ENCODE measurements around the gene NEURL1.

Gene NEURL1

DNA sequence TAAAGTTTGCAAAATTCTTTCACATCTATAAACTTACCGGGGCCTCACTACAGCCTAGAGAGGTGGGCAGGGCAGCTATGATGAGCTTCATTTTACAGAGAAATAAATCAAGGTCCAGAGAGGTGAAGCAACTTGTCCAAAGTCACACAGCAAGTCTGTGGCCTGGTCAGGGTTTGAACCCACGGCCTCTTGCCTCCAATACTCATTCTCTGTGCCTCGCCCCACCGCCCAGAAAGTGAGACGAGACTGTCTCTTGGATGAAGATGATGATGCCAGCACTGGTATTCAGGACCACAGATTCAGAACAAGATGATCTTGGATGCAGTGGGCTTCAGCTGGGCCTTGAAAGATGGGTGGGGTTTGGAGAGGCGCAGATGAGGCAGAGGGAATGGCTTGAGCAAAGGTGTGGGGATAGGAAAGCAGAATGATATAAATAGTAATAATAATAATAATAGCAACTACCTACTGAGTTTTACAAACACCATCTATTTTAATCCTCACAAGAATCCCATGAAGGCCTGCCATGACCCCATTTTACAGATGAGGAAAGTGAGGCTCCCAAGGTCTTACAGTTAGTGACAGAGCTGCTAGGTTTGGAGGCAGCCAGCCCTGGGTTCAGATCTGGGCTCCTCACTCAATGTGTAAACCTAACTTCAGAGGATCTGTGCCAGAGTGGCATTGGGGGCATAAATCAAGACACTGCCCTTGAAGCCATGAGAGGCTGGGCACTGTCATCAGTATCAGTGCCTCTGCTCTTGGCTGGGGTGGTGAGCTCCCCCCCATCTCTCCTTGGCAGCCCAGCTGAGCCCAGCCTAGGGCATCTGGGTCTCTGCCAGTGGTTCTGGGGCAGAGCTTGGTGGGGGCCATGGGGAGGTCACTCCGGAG, 70.0 kb downstream of the NEURL1 start:
- TF ChIP-seq GATA2 (IDR thresholded peaks at IDR 0.05; ENCODE audit: low read depth, low read length) (no peak), GATA3 (IDR thresholded peaks at IDR 0.05; ENCODE audit: low read depth, low read length) (no peak)

DNA sequence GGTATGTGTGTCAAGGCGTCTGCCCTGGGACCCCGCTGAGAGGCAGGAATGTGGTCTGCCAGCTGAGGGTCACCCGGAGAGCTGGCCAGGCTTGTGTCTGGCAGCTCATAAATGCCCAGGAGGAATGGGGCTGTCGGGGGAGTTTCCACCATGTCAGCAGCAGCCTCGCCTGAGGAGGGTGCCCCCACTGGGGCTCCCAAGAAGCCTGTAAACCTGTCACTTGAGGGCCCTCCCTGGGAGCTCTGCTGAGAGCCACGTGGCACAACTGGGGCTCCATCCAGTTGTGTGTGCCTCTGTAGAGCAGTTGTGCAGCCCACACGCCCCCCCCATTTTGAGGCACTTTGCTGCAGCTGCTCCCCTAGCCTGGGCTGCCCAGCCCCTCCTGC, 70.6 kb downstream of the NEURL1 start:
- TF ChIP-seq GATA2 (IDR thresholded peaks at IDR 0.05; ENCODE audit: low read depth, low read length) (no peak), GATA3 (IDR thresholded peaks at IDR 0.05; ENCODE audit: low read depth, low read length) (no peak)

DNA sequence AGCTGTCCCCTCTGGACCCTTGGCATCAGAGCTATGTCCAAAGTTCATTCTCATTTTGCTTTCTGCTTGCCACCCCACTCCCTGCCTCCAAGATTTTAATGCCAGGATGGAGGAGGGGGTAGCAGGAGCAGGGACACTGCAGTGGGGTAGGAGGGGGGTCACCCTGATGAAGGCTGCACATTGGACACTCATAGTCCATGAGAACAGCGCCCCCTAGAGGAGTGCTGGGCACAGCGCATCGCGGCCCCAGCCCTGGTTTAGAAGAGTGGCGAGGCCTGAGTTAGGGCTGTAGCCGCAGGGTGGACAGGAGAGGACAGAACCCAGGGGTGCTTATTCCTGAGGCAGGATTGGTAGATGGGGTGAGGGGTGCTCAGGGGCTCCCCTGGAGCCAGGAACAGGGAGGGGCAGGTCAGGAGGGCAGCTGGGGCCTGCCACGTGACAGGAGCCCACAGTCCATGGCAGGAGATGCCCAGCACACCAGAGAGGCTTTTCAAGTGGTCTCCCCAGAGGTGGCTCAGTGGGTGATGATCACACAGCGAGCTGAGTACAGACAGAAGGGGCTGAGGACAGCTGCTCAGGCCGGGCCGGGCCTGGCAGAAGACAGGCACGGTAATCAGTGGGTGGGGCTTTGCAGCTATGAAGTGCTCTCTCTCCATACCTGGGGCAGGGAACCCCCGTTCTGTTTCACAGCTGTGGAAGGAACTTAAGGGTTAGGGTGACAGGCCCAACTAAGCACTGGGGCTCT, 71.4 kb downstream of the NEURL1 start:
- no peak for TF ChIP-seq GATA3 (IDR thresholded peaks at IDR 0.05; ENCODE audit: low read depth, low read length)
- TF ChIP-seq GATA2 (IDR thresholded peaks at IDR 0.05; ENCODE audit: low read depth, low read length): no peak

DNA sequence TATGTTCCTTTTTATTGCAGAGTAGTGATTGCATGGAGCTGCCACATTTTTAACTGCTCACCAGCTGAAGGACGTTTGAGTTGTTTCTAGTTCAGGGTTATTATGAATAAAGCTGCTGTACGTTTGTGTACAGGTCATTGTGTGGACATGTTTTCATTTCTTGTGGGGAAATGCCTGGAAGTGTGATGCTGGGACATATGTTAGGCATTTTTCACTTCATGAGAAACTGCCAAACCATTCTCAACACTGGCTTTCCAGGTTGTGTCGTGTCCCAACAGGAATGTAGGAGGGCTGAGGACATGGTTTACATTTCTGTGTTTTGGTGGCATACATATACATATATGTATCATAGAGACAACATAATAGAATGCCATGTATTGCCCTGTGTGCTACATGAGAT, 73.0 kb downstream of the NEURL1 start:
- no peak for TF ChIP-seq GATA2 (IDR thresholded peaks at IDR 0.05; ENCODE audit: low read depth, low read length)
- TF ChIP-seq GATA3 (IDR thresholded peaks at IDR 0.05; ENCODE audit: low read depth, low read length): no peak

DNA sequence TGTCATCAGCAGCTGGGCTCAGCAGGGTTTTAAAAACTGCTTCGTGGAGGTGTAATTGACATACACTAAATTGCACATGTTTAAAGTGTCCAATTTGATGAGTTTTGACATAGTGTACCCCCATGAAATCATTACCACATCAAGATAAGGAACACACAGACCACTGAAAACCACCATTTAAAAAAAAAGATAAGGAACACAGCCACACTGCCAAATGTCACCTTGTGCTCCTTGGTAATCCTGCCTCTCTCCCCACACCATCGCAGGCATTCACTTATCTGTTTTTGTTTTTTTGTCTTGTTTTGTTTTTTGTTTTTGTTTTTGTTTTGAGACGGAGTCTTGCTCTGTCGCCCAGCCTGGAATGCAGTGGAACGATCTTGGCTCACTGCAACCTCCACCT, 75.0 kb downstream of the NEURL1 start:
- TF ChIP-seq GATA3 (IDR thresholded peaks at IDR 0.05; ENCODE audit: low read depth, low read length): no peak
- TF ChIP-seq GATA2 (IDR thresholded peaks at IDR 0.05; ENCODE audit: low read depth, low read length): no peak

DNA sequence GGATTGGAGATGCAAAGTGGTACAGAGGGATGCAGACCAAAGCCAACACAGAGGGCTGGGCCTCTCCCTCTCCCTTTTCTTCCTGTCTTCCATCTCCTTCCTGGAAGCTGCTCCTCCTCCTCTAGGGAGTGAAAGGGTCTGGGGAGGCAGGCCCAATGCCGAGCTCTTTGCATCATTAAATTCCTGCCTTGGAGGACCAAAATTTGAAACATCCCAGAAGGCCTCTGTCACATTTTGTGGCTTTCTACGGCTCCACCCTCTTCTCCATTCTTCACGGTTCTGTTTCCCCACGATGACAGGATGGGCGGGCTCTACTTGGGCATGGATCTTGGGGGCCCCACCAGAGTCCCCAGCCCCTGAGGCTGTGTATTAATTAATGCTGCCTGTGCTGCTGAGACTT, 76.4 kb downstream of the NEURL1 start:
- TF ChIP-seq GATA2 (IDR thresholded peaks at IDR 0.05; ENCODE audit: low read depth, low read length): no peak
- TF ChIP-seq GATA3 (IDR thresholded peaks at IDR 0.05; ENCODE audit: low read depth, low read length): no peak

DNA sequence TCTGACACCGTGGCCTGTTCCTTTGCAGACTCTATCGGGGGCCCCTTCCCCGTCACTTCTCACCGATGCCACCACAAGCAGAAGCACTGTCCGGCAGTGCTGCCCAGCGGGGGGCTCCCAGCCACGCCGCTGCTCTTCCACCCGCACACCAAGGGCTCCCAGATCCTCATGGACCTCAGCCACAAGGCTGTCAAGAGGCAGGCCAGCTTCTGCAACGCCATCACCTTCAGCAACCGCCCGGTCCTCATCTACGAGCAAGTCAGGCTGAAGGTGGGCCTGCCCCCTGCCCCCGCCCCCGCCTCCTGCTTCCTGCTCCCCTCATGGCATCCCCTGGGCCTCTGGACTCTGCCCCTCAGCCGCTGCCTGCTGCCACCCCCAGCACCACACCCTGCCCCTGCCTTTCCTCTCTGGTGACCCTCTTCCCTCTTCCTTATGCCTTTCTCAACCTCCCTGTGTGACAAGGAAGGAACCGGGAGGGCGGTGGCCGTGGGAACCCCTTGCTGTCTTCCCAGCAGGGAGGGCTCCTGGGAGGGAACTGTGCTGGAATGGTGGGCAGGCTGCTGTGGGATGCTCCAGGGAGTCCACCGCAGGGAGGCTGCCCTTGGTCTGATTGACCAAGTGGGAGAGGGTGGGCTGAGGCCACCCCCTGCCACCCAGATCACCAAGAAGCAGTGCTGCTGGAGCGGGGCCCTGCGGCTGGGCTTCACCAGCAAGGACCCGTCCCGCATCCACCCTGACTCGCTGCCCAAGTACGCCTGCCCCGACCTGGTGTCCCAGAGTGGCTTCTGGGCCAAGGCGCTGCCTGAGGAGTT, 77.5 kb downstream of the NEURL1 start:
- TF ChIP-seq GATA3 (IDR thresholded peaks at IDR 0.05; ENCODE audit: low read depth, low read length) (no peak), GATA2 (IDR thresholded peaks at IDR 0.05; ENCODE audit: low read depth, low read length) (no peak)

DNA sequence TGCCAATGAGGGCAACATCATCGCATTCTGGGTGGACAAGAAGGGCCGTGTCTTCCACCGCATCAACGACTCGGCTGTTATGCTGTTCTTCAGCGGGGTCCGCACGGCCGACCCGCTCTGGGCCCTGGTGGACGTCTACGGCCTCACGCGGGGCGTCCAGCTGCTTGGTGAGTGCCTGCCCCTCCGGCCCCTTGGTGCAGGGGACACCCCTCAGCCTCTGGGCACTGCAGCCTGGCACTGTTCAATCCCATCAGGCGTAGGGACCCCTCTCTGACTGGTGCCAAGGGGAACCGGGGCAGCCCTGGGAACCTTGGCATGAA, 78.1 kb downstream of the NEURL1 start:
- TF ChIP-seq GATA2 (IDR thresholded peaks at IDR 0.05; ENCODE audit: low read depth, low read length) (no peak), GATA3 (IDR thresholded peaks at IDR 0.05; ENCODE audit: low read depth, low read length) (no peak)

DNA sequence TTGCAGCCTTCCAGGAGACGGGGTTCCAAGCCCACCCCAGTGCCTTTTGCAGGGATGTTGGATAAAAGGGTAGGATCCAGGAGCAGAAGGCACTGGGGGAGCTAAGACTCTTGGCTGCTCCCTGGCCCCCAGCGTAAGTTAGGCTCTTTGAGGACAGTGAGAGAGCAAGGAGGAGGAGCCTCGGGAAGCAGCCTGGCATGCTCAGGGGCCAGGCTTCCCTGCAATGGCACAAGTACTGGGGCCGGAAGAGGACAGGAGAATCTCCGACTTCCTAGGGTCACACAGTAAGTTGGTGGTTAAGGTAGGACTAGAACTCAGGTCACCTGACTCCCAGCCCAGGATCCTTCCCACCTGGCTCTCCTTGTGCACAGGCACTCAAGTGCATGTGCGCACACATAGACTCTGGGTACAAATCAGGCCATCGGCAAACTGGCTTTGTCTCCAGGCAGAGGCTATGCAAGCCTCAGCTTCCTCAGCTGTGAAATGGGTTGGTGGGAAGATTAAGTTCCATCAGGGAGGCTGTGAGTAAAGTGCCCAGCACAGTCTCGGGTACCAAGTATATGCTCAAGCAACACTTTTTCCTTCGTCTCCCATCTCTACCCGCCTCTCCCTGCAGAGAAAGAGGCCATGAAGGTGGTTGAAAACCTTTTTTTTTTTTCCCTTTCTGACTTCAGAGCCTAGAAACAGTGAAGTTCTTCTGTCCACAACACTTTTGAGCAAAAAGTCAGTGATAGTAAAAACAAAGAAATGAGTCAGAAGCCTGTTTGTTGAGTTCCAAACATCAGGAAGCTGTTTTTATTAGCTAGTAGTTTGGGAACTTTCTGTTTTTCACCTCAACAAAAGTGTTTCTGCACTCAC, 79.1 kb downstream of the NEURL1 start:
- no peak for TF ChIP-seq GATA2 (IDR thresholded peaks at IDR 0.05; ENCODE audit: low read depth, low read length)
- no peak for TF ChIP-seq GATA3 (IDR thresholded peaks at IDR 0.05; ENCODE audit: low read depth, low read length)

DNA sequence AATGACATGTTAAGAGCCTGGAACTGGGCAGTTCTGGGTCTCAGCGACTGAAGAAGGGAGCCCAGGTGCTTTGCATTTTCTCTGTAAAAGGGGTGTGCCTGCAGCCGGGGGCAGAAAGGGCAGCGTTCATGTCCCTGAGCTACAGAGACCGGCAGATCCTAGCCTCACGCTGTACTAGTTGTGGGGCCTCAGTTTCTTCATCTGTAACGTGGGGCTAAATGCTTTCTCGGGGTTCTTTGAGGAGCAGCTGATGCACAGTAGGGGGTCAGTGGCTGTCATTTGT, 79.6 kb downstream of the NEURL1 start:
- TF ChIP-seq GATA2 (IDR thresholded peaks at IDR 0.05; ENCODE audit: low read depth, low read length) (no peak), GATA3 (IDR thresholded peaks at IDR 0.05; ENCODE audit: low read depth, low read length) (no peak)

DNA sequence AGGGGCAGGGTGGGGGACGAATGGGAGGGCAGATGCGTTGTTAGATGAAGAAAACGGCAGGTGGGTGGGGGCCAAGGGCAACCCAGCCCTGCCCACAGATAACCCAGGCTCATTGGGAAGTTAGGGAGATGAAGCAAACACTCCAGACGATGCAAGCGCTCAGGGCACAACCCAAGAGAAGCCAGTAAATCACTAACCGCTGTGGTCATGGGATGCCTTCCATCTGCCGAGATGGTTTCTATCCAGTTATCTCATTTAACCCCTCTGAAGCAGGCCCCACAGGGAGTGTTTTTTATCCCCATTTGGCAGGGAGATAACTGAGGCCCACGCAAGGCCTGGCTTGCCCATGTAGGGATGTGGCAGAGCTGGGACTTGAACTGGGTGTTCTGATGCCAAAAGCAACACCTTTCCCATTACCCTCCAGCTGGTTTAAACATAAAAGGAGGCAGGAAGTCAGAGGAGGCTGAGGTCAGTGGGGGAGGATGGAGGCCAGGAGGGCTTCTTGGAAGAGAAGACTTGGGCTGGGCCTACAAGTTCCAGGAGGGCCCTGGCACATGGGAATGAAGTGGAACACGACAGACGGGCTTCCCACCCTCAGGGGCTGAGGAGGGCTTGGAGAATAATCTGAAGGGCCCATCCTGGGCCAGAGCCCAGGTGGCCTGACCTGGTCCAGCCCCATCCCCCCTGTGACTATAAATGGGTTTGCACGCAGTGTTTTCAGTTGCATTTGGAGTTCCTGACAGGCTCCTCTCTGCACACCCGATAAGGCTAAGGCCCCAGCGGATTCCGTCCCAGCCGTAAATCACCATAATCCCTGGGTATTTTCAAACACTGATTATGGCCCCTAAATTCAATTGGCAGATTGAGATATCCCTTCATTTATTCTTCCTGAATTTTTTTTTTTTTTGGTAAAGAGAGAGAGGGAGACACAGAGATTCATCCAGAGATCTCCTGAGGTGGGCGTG, 80.9 kb downstream of the NEURL1 start:
- TF ChIP-seq GATA3 (IDR thresholded peaks at IDR 0.05; ENCODE audit: low read depth, low read length) (no peak), GATA2 (IDR thresholded peaks at IDR 0.05; ENCODE audit: low read depth, low read length) (no peak)

DNA sequence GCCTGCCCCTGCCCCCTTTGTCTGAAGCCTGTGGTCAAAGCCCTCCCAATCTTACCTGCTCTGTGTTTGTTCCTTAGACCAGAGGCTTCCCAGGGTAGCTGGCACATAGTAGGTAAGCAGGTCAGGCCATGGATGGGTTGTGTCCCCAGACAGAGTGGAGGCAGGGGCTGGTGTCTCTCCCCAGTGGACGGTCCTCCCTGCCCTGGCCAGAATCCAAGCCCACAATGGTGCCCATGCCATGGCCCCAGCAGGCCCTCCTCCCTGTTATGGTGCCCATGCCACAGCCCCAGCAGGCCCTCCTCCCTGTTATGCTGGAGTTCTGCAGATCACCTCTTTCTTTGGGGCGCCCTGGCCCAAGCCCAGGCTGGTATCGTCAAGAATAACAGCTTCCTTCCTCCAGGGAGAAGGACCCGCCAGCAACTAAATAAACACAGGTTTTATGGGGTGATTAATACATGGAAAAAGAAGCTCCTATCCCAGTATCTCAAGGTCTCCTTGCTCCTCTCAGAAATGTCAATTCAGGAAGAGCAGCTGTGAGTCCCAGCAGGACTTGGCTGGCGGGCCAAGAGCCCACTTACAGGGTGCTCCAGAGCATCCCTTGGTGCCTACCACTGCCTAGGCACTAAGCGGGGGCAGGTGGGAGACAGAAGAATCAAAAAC, 82.0 kb downstream of the NEURL1 start:
- TF ChIP-seq GATA3 (IDR thresholded peaks at IDR 0.05; ENCODE audit: low read depth, low read length): no peak
- no peak for TF ChIP-seq GATA2 (IDR thresholded peaks at IDR 0.05; ENCODE audit: low read depth, low read length)

Data from SH-SY5Y (cell line).